IPS-NIHi11 (cell line): ENCODE results near the gene MLXIP.
"Not testable (repeated sequence)": the region's sequence is repeated elsewhere in the genome, so short reads cannot be mapped to it uniquely, and the experiment has no call there.

ENCODE experiments used
- DNase-seq: peaks from one replicate; pipeline ENCODE4 v3.0.0; 2012; ENCODE audit warnings: mixed read lengths, low spot score

MLXIP gene

DNA sequence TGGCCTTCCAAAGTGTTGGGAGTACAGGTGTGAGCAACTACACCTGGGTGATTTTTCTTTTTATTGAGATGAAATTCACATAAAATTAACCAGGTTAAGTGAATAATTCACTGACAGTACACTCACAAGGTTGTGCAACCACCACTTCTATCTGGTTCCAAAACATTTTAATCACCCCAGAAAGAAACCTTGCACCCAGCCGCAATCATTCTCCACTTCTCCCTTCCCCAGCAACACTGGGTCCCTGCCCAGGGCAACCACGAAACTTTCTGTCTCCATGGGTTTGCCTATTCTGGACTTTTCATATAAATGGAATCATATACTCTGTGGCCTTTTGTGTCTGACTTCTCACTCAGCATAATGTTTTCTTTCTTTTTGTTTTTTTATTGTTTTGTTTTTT lies 26.3 kb upstream of the MLXIP start:
- no peak for DNase-seq

DNA sequence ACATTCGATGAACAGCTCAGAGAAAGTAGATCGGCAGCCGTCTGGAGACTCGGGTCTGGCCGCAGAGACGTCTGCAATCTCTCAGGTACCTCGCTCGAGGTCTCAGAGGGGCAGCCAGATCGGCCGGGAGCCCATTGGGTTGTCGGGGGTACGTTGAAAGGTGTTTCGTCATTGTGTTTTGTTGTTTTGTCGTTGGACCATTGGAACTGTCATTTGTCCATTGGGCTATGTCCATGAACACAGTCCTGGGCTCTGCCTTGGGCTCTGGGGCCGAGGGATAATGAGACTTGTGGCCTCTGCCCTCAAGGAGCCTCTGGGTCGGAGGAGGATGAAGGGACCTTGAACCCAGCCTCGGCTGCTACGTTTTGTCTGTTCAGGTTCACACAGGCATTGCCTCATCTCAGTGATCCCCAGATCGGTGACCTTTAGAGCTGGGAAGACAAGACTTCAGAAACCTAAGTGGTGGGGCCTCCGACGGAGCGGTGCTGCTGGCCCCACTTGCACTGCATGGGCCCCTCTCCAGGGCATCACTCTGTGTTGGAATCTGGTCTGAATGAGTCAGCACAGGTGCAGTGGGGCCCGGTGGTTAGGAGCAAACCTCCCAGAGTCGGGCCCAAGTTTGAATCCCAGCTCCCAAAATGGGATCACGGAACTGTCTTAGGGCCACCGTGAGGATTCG lies 23.6 kb upstream of the MLXIP start:
- DNase-seq: no peak

DNA sequence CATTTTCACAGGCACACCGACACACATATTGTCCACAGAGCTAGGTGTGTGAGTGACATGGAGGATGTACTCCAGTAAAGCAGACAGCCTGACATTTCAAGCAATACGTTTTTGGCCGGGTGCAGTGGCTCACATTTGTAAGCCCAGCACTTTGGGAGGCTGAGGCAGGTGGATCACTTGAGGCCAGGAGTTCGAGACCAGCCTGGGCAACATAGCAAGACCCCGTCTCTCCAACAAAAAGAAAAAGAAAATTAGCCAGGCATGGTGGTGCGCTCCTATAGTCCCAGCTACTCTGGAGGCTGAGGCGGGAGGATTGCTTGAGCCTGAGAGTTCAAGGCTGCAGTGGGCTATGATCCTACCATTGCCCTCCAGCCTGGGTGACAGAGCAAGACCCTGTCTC lies 22.1 kb upstream of the MLXIP start:
- not testable (repeated sequence) for DNase-seq

DNA sequence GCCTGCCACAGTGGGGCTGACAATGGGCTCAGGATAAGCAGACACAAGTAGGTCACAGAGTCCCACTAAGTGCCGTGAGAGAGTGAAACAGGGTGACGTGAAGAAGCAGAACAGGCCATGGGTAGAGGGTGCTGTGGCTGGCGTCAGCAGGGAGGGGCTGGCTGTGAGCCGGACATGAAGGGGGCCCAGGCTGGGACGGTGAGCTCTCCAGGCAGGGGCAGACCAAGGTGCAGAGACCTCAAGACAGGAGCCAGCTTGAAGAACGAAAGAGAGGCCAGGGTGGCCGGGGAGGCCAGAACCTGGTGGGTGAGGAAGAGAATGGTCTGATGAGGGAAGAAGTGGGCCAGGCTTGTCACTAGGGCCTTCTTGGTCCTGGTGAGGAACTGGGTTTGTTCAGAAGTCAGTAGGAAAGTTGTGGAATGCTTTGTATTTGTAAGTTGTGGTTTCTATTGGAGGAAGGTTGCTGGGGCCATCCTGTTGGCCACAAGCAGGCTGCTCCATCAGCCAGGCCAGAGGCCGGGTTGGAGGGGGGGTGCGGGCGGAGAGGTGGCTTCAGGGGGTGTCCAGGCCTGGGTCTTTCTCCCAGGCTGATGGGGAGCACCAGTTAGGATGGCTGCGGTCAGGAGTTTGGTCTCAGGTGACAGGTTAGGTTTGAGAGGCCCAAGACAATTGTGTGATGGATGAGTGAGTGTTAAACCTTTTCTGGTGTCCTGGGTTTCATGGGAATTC lies 21.4 kb upstream of the MLXIP start:
- no peak for DNase-seq

DNA sequence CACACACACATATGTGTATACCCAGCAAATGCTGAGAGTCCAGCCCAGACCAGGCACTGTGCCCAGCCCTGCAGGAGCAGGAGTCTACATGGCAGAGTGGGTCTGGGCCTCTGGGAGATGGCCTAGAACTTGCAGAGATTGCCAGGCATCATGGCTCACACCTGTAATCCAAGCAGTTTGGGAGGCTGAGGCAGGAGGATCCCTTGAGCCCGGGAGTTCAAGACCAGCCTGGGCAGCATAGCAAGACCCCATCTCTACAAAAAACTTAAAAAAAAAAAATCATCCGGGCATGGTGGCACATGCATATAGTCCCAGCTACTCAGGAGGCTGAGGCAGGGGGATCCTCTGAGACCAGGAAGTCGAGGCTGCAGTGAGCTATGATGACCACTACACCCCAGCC lies 20.8 kb upstream of the MLXIP start:
- no peak for DNase-seq

DNA sequence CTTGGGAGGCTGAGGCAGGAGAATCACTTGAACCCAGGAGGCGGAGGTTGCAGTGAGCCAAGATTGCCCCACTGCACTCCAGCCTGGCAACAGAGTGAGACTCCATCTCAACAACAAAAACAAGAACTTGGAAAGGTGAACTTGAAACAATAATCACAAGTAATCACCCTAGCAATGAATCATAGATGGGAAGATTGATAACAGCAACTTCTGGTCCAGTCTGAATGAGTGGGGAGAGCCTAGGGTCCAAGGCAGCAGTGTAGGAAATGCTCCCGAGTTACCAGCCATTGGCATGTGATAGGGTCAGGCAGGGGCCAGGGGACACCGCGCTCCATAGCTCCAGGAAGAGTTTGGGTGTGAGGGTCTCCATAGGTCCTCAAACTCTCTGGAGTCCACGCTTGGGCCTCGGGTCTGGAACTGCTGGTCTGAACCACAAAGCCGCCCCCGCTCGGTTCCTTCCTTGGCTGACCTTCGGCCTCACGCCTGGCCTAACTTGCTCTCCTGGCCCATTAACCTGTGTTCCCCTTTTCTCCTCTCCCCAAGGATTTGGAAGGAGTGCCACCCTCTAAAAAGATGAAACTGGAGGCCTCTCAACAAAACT lies 19.9 kb upstream of the MLXIP start:
- no peak for DNase-seq

DNA sequence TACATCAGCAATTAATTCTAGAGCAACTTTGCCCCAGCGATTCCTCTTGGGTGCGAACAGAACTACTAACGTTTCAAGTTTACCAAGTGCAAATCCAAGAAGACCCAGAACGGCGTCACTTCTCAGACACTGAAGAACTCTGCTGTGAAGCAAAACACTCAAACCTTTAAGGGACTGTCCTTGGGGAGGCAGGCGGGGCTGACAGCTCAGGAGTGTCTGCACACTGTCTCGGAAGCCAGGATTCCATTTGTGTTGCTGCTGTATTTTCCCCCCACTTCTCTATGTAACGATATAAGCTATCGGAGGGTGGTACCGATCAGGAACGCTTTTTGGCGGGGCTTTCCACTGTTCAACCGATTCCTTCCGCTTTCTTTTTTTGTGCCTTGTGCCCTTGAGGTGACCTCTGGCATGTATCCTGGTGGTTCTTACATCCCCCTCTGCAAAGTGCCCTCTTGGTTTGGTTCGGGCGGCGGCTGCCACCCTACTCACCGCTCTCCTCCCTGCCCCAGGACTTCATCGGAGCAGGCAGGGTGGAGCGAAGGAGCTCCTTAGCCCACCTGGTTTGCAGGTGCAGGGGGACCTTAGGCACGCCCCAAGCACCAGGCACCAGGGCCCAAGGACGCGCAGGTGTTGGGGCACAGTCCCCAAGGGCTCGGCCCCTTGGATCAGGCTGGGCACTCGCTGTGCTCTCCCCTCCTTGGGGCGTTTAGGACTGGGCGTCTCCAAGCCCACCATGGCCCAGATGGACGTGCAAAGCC lies 19.2 kb upstream of the MLXIP start:
- DNase-seq: no peak

DNA sequence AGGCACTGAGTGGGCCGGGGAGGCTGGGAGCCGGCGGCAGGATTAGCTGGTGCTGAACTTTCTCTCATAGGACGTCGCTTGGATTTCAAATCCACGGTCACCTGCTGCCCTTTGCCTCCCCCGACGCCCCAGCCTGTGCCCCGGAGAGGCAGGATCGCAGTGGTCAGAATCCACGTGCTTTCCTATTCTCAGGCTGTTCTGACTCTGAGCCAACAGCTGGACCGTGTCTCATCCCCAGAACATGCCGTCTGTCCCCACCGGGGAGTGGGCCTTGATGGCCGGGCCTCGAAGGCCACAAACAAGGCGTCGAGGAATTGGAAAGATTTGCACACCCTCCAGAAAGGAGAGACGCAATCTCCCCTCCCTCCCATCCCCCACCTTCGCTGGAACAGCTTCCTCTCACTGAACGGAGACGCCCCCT lies 18.5 kb upstream of the MLXIP start:
- DNase-seq: no peak

DNA sequence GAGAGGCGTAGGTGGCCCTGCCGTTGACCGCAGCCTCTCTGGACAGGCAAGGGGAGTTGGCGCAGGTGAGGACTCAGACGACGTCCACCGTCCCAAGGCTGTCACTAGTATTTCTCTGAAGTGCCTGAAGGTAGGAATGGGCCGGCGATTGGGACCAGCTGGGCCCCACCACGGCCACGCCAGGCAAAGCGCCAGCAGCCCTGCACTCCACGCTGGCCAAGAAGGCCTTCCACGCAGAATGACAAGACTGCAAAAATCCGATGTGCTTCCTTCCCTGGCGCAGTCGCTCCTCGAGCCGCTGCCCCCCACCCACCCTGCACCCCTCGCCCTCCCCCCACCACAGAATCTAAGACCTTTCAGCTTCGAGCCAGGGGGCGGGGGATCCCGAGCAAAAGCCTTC lies 17.3 kb upstream of the MLXIP start:
- DNase-seq: no peak

DNA sequence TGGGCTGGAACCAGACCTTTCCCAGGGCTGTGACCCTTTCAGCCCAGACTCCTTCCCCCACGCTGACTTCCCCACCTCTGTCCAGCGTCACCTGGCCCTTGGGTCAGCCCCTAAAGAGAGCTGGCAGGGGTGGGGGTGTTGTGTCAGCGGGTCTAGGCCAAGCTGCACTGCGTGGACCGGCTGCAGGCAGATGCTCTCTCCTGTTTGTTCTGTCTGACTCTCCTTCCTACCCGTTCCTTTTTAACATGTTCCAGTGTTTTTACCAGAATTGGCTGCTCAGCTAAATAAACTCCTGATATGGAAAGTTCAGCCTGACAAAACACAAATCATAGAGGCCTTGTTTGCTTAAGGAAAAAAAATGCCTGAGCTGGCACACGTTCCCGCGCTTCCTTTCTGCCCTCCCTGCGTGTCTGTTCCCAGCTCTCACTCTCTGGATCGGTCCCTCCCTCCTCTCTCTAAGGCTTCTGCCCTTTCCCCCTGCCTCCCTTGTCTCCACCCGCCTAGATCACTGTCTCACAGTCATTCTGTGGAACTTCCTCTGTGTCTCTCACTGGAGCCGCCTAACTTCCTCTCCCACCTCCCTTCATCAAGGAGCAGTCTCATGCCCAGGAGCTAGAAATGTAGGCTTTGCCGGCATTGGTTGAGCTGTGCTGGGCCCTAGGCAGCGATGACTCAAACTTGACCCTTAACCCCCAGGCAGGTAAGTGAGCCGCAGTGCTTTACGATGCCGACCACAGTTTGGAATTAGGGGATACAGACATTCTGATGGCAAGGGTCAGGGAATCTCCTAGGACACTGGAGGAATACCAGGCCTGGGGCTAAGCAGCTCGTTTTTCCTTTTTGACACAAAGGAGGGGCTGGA lies 15.5 kb upstream of the MLXIP start:
- DNase-seq: no peak

DNA sequence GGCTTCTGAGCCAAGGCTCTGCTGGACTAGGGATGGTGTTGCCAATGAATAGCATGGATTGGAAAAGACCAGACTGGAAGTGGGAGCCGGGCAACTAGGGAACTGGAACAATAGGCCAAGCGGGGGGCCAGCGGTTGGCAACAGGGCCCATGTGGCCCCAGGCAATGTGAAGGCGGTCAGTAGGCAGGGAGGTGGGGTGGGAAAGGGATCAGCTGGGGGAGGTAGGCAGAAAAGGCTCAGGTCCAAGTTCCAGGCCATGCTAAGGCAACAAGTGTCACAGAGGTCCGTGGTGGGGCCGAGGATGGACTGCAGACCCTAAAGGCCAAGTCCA lies 14.9 kb upstream of the MLXIP start:
- DNase-seq: no peak

DNA sequence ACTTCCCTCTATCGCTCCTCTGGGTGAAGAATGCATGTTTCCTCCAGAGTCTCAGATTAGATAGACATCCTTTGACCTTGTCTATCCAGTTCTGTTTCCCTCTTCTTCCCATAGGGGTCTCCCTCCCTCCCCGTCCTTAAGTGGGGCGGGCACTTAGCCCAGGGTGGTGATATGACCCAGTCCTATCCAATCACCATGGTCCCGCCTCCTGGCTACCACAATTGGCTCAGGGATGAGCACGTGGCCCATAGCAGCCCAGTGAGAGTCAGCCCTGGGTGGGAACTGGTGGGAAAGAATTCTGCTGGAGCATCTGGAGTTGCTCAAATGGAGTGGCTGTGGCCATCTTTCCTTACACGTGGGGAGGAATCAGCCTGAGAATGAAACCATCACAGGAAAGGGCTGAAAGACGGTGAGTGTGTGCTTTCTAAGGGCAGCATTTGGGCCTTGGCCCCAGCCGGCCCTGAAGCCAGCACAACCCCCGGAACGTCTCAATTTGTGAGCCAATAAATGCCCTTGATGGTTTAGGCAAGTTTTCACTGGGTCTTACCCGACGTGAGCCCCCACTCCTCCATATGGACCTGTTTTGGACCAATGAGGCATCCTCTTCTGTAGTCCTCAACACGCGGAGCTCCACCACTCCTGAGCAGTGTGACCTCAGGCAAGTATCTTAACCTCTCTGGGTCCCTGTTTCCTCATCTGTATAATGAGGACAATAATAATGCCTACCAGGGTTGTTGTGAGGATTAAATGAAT lies 14.4 kb upstream of the MLXIP start:
- peak; percentile 95 for DNase-seq

DNA sequence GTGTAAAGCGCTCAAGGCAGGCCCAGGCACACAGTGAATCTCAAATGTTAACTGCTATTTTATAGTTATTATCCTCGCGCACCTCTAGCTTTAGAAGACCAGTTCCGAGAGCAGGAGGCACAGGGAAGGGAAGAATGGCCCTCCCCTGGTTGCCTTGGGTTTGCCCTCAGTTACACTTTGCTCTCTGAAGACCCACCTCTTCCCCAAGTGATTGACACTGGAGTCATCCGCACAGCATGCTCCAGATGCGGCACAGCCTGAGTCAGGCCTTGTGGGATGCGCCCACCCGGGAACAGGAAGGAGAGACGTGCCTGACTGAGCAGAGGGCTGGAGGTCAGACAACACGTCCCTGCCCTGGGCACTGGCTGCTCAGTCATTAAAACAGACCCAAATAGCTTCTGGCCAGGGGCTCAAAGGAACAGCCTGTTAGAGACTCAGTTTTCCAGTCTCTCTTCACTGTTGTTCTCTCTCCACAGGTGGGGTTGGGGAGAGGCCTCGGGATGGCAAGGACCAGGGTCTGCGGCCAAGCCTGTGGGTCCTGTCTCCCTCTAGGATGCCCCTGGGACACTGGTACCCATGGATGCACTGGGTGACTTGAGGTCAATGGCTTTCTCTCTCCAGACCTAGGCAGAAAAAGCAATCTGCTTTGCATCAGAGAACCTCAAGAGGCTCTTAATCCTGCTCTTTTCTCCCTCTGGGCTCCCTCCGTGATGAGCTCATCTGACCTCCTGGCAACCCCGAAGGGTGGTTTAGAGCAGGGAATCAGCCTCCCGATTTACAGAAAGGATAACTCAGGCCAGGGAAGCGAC lies 13.6 kb upstream of the MLXIP start:
- peak; percentile 52 for DNase-seq

DNA sequence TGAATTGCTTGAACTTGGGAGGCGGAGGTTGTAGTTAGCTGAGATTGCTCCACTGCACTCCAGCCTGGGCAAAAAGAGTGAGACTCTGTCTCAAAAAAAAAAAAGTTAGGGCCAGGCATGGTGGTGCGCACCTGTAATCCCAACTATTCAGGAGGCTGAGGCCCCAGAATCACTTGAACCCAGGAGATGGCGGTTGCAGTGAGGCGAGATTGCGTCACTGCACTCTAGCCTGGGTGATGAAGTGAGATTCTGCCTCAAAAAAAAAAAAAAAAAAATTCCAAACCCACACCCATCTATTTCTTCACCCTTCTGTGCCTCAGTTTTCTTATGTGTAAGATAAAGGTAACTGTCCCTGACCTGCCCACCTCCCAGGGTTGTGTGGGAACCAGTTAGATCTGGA lies 11.0 kb upstream of the MLXIP start:
- no peak for DNase-seq

DNA sequence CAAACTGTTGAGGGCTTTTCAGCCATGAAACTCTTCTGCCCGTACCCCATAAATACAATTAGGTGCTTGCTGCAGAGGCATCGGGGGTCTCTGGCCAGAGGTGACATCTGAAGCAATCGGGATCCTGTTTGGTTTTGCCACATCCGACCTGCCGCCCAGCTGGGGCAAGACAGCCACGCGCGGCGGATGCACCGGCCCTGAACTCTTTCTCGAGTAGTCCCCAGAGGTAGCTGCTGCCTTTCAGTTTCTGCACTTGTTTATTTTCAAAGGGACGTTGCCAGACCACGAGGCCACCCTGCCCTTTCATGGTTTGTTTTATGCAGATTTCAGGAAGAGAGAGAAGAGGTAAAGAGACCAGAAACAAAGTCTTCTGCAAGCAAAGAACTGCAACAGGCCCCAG lies 10.6 kb upstream of the MLXIP start:
- no peak for DNase-seq

DNA sequence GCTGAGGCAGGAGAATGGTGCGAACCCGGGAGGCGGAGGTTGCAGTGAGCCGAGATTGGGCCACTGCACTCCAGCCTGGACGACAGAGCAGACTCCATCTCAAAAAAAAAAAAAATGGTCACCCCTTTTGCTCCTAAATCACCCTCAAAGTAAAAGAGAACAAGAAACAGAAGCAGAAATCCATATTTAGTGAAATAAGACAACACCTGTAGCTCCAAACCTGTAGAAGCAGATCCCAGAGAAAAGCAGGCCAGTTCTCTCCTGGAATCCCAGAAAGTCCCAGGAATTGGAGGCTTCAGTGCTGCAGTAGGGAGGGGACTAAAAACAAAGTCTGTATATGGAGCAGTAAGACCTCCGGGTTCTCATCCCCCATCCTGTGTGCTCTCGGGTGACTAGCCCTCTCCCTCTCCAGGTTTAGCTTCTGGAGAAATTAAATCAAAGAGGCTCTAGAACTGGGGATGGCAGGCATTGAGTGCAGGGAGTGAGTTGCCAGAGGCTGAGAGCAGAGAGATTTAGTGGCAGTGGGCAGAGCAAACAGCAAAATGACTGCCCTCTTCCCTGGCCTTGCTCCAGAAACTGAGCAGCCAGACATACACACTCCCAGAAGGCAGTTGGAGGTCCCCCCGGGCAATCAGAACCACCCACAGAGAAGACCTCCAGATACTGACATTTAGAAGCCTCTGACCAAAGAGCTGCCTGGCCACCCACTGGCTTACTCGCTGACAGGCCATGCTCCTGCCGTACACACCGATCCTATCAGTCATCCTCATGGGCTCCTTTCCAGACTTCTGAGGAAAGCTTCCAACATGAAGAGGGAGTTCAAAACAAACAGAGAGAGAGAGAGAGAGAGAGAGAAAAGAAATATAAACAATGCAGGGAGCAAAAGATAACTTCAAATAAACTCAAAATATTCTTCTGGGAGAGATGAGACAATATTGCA lies 6.3 kb upstream of the MLXIP start:
- DNase-seq: no peak

DNA sequence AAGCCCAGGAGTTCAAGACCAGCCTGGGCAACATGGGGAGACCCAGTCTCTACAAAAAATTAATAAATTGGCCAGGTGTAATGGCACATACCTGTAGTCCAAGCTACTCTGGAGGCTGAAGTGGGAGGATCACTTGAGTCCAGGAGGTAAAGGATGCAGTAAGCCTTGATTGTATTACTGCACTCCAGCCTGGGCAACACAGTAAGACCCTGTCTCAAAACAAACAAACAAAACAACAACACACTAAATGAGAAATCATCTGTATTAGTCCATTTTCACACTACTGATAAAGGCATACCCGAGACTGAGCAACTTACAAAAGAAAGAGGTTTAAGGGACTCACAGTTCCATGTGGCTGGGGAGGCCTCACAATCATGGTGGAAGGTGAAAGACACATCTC lies 4.7 kb upstream of the MLXIP start:
- no peak for DNase-seq

DNA sequence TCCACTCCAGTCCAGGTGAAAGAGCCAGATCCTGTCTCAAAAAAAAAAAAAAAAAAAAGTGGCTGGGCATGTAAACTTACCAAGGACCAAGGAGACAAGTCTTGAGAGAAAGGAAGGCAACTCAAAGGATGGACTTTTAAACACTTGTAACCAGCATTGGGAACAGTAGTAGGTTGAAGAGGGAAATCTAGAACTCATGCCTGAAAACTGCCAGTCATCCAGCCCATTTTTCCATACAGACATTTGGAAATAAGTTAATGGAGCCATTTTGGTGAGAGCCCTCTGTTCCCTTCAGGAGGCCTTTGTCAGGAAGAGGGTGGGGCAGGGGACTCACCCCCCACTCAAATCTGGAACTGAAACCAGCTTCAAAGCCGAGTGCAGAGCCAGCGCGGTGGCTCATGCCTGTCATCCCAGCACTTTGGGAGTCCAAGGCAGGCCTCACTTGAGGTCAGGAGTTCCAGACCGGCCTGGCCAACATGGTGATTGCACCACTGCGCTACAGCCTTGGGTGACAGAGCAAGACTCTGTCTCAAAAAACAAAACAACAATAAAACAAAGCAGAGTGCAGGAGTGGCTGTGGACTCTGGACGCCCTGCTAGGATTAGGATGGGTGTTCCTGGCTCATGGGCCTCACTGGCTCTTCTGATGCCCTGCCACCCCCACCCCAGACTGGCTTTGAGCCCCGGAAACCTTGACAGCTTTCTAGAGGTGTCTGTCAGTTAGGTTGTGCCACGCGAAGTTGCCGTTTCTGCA lies 1.6 kb upstream of the MLXIP start:
- no peak for DNase-seq
